Parathyroid adenoma (tissue), 2 donors: ENCODE data around the gene GKN2.

Source experiments
- H2AFZ ChIP-seq: fragments of 300-600 bp; sonication (generic); one replicate; pipeline ENCODE4 v1.7.0; 2017; ENCODE audit warnings: antibody characterized with exemption, mild to moderate bottlenecking
- H3K27ac ChIP-seq: fragments of 300-600 bp; sonication (generic); one replicate; pipeline ENCODE4 v1.7.0; 2017
- H3K27me3 ChIP-seq: fragments of 300-600 bp; sonication (generic); one replicate; pipeline ENCODE4 v1.7.0; 2017; ENCODE audit warnings: low read length; ENCODE audit not compliant: control insufficient read depth, insufficient read depth
- H3K36me3 ChIP-seq: fragments of 300-600 bp; sonication (generic); one replicate; pipeline ENCODE4 v1.7.0; 2017; ENCODE audit warnings: low read length; ENCODE audit not compliant: control insufficient read depth, insufficient read depth
- H3K4me1 ChIP-seq: fragments of 300-600 bp; sonication (generic); one replicate; pipeline ENCODE4 v1.7.0; 2017; ENCODE audit warnings: control low read depth
- H3K4me2 ChIP-seq: fragments of 300-600 bp; sonication (generic); one replicate; pipeline ENCODE4 v1.7.0; 2017; ENCODE audit warnings: low read length
- H3K4me3 ChIP-seq: fragments of 300-600 bp; sonication (generic); one replicate; pipeline ENCODE4 v1.7.0; 2017; ENCODE audit warnings: low read depth, low read length
- H3K79me2 ChIP-seq: fragments of 300-600 bp; sonication (generic); one replicate; pipeline ENCODE4 v1.7.0; 2017; ENCODE audit warnings: control low read depth
- H3K9ac ChIP-seq: fragments of 300-600 bp; sonication (generic); one replicate; pipeline ENCODE4 v1.7.0; 2017; ENCODE audit warnings: mild to moderate bottlenecking
- H3K9me3 ChIP-seq: fragments of 300-600 bp; sonication (generic); one replicate; pipeline ENCODE4 v1.7.0; 2017; ENCODE audit warnings: low read length; ENCODE audit not compliant: control insufficient read depth
- TF ChIP-seq, protein P1 (sequence below): fragments of 300-600 bp; sonication (generic); IDR thresholded peaks from one replicate; pipeline ENCODE4 v1.7.0; 2017; ENCODE audit warnings: antibody characterized with exemption, mild to moderate bottlenecking
- donor health status: primary hyperparathyroidism.

Gene GKN2

DNA sequence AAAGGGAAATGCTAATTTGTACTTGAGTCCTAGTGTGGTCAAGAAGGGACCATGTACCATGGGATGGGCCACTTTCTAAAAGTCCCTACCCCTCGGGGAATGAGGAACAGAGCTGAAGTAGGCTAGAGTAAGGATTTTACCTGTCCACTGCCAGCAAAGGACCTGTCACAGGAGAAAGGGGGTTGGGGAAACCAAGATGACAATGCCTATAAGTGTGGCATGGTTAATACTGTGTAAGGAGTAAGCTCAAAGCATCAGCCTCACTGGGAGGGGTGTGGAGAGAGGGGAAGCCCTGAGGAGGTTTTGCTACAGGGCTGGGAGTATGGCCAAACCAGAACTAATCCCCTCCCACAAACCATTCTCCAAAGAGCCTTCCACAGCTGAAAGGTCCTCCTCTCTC lies 15.8 kb downstream of the GKN2 start:
- Histone ChIP-seq H3K4me1 (no peaks in the 10 kb centered on the region), H2AFZ (no peak overlapping the region), H3K4me2 (no peak overlapping the region), H3K36me3 (no peaks in the 10 kb centered on the region), H3K79me2 (no peaks in the 10 kb centered on the region), H3K9ac (no peak overlapping the region), H3K4me3 (no peak overlapping the region), H3K27ac (no peak overlapping the region), H3K9me3 (no peaks in the 10 kb centered on the region), H3K27me3 (no peaks in the 10 kb centered on the region)
- TF ChIP-seq, protein P1, sequence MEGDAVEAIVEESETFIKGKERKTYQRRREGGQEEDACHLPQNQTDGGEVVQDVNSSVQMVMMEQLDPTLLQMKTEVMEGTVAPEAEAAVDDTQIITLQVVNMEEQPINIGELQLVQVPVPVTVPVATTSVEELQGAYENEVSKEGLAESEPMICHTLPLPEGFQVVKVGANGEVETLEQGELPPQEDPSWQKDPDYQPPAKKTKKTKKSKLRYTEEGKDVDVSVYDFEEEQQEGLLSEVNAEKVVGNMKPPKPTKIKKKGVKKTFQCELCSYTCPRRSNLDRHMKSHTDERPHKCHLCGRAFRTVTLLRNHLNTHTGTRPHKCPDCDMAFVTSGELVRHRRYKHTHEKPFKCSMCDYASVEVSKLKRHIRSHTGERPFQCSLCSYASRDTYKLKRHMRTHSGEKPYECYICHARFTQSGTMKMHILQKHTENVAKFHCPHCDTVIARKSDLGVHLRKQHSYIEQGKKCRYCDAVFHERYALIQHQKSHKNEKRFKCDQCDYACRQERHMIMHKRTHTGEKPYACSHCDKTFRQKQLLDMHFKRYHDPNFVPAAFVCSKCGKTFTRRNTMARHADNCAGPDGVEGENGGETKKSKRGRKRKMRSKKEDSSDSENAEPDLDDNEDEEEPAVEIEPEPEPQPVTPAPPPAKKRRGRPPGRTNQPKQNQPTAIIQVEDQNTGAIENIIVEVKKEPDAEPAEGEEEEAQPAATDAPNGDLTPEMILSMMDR, result no peak

DNA sequence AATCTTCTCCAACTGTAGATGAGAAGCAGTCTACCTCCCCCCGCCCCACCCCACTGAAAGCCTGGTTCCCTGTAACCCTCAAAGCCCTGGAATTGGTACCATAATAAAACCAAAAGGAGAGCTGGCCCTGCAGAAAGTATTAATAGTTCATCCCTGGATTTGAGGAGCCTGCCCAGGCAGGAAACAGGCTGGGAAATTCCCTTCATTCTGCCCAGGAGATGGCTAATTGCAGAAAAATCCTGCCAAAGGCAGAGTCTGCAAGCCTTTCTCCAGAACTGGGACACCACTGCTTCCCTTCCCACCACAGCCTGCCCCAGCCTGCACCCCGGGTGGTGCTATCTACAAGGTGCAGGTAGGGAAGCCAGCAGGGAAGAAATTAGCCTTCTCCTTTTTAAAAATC lies 16.3 kb downstream of the GKN2 start:
- Histone ChIP-seq H3K4me1 (no peaks in the 10 kb centered on the region), H3K36me3 (no peaks in the 10 kb centered on the region), H3K9me3 (no peaks in the 10 kb centered on the region), H2AFZ (no peak overlapping the region), H3K4me2 (no peak overlapping the region), H3K79me2 (no peaks in the 10 kb centered on the region), H3K27me3 (no peaks in the 10 kb centered on the region), H3K9ac (no peak overlapping the region), H3K4me3 (no peak overlapping the region), H3K27ac (no peak overlapping the region)
- TF ChIP-seq, protein P1, result no peak

DNA sequence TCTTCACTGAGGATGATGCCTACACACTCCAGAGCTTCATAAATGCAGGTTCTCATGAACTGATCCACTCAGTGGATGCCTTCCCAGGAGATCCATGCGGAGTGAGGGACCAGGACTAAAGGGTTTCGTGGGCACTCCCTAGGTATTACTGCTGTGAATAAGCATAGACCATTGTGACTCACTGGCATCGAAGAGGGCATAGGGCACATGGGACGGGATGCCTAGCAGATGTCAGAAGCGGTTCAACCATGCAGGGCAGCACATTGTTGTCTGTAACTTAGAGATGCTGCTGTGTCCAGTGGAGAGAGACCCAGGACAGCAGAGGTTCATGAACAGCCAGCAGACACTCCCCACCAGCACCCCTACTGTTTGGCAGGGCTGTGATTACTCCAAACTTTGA lies 17.2 kb downstream of the GKN2 start:
- TF ChIP-seq, protein P1, result no peak
- no peak overlapping the region for H3K27ac ChIP-seq
- no peaks in the 10 kb centered on the region for H3K4me1 ChIP-seq
- no peak overlapping the region for H3K9ac ChIP-seq
- no peak overlapping the region for H3K4me2 ChIP-seq
- H3K27me3 ChIP-seq, result no peaks in the 10 kb centered on the region
- H3K4me3 ChIP-seq, result no peak overlapping the region
- no peaks in the 10 kb centered on the region for H3K9me3 ChIP-seq
- H3K79me2 ChIP-seq, result no peaks in the 10 kb centered on the region
- H3K36me3 ChIP-seq, result no peaks in the 10 kb centered on the region
- no peak overlapping the region for H2AFZ ChIP-seq

DNA sequence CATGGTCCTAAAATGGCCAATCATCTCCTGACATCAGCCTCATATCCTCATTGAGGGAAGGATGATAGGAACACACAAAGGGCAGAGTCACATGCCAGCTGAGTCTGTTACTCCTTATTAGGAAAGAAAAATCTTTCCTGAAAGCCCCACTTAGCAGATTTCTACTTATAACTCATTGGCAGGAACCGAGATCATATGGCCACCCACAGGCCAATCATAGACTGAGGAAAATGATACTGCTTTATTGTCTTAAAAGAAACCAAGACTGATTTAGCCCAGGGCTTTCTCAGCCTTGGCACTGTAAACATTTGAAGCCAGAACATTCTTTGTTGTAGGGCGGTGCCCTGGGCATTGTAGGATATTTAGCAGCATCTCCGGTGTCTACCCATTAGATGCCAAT lies 18.7 kb downstream of the GKN2 start:
- TF ChIP-seq, protein P1, result no peak
- Histone ChIP-seq H3K9ac (no peak overlapping the region), H3K79me2 (no peaks in the 10 kb centered on the region), H3K36me3 (no peaks in the 10 kb centered on the region), H3K4me2 (no peak overlapping the region), H3K9me3 (no peaks in the 10 kb centered on the region), H2AFZ (no peak overlapping the region), H3K4me3 (no peak overlapping the region), H3K27ac (no peak overlapping the region), H3K27me3 (no peaks in the 10 kb centered on the region), H3K4me1 (no peaks in the 10 kb centered on the region)

DNA sequence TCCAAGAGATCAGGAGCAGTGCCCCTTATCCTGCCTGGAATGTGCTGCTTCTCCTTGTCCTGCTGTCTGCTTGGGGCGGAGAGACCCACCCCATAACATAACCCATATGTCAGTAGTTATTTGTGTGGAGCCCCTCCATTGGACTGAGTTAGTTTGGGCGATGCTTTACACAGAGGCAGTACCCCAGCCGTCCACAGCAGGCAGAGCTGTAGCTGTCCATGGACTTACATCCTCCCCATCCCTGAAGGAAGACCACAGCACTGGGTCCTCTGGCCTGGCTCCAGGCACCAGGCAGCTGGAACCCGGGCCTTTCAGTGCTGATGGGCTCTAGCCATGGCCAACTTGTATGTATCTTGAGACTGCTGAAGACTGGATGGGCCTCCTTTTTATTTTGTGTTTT lies 20.3 kb downstream of the GKN2 start:
- Histone ChIP-seq H3K27ac (no peak overlapping the region), H3K4me1 (no peaks in the 10 kb centered on the region), H3K9me3 (no peaks in the 10 kb centered on the region), H2AFZ (no peak overlapping the region), H3K27me3 (no peaks in the 10 kb centered on the region), H3K36me3 (no peaks in the 10 kb centered on the region), H3K79me2 (no peaks in the 10 kb centered on the region), H3K9ac (no peak overlapping the region), H3K4me2 (no peak overlapping the region), H3K4me3 (no peak overlapping the region)
- TF ChIP-seq, protein P1, result no peak
